ENCODE results near the gene HIBADH.

The HIBADH gene

GRCh38 chr7:27548304-27548703, 114.4 kb downstream of the HIBADH start:
- no peak overlapping the region for H3K27ac ChIP-seq (ENCODE audit: extremely low read depth, low read depth, low read length)
- TF ChIP-seq ZNF704 (tag by site-specific recombination; IDR thresholded peaks at IDR 0.05) (no peak), REPIN1 (tag by site-specific recombination; IDR thresholded peaks at IDR 0.05; ENCODE audit: low read depth) (no peak), ZNF132 (tag by site-specific recombination; IDR thresholded peaks at IDR 0.05; ENCODE audit: borderline replicate concordance) (no peak), KLF17 (tag by site-specific recombination; IDR thresholded peaks at IDR 0.05) (no peak), ZNF214 (tag by site-specific recombination; IDR thresholded peaks at IDR 0.05; ENCODE audit: borderline replicate concordance) (no peak), ZNF747 (tag by site-specific recombination; IDR thresholded peaks at IDR 0.05) (no peak), ZNF112 (tag by site-specific recombination; IDR thresholded peaks at IDR 0.05) (no peak), MYNN (tag by site-specific recombination; IDR thresholded peaks at IDR 0.05; ENCODE audit: borderline replicate concordance) (no peak), BCL11A (tag by site-specific recombination; IDR thresholded peaks at IDR 0.05; ENCODE audit: low read depth) (no peak), ZNF19 (tag by site-specific recombination; IDR thresholded peaks at IDR 0.05; ENCODE audit: low read depth) (no peak), ZNF837 (tag by site-specific recombination; IDR thresholded peaks at IDR 0.05) (no peak), HIC1 (tag by site-specific recombination; IDR thresholded peaks at IDR 0.05) (no peak), ZNF558 (tag by site-specific recombination; IDR thresholded peaks at IDR 0.05) (no peak), ZNF777 (tag by site-specific recombination; IDR thresholded peaks at IDR 0.05; ENCODE audit: borderline replicate concordance) (no peak), ZIC2 (tag by site-specific recombination; IDR thresholded peaks at IDR 0.05) (no peak), ZNF350 (tag by site-specific recombination; IDR thresholded peaks at IDR 0.05) (no peak), SCRT1 (tag by site-specific recombination; IDR thresholded peaks at IDR 0.05; ENCODE audit: borderline replicate concordance) (no peak), ZNF23 (tag by site-specific recombination; IDR thresholded peaks at IDR 0.05; ENCODE audit: borderline replicate concordance) (no peak)
- TF ChIP-seq, protein P1, sequence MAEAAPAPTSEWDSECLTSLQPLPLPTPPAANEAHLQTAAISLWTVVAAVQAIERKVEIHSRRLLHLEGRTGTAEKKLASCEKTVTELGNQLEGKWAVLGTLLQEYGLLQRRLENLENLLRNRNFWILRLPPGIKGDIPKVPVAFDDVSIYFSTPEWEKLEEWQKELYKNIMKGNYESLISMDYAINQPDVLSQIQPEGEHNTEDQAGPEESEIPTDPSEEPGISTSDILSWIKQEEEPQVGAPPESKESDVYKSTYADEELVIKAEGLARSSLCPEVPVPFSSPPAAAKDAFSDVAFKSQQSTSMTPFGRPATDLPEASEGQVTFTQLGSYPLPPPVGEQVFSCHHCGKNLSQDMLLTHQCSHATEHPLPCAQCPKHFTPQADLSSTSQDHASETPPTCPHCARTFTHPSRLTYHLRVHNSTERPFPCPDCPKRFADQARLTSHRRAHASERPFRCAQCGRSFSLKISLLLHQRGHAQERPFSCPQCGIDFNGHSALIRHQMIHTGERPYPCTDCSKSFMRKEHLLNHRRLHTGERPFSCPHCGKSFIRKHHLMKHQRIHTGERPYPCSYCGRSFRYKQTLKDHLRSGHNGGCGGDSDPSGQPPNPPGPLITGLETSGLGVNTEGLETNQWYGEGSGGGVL (tag by site-specific recombination; IDR thresholded peaks at IDR 0.05): no peak
- TF ChIP-seq, protein P2, sequence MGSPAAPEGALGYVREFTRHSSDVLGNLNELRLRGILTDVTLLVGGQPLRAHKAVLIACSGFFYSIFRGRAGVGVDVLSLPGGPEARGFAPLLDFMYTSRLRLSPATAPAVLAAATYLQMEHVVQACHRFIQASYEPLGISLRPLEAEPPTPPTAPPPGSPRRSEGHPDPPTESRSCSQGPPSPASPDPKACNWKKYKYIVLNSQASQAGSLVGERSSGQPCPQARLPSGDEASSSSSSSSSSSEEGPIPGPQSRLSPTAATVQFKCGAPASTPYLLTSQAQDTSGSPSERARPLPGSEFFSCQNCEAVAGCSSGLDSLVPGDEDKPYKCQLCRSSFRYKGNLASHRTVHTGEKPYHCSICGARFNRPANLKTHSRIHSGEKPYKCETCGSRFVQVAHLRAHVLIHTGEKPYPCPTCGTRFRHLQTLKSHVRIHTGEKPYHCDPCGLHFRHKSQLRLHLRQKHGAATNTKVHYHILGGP (tag by site-specific recombination; IDR thresholded peaks at IDR 0.05): no peak
- CTCF ChIA-PET: no interaction called here
- H3K4me3 ChIP-seq (ENCODE audit: low read depth, low read length): no peak overlapping the region
- H3K36me3 ChIP-seq (ENCODE audit: control insufficient read depth in 2 of 2, insufficient read depth in 1 of 2, low read length in 2 of 2): no peaks in the 10 kb centered on the region
- H3K9me3 ChIP-seq (ENCODE audit: control insufficient read depth, insufficient read depth, low read depth, low read length): no peaks in the 10 kb centered on the region
- POLR2A ChIA-PET: no interaction called here
- peaks cover 3% of the 10 kb centered on the region; the same call in 1 of the 2 replicates for H3K4me1 ChIP-seq (ENCODE audit: control insufficient read depth, insufficient read depth, low read length)

All from HEK293 (cell line).